Measurements from ENCODE around the gene PDE4A. TPM values are rescaled to one million over a fixed set of nuclear protein-coding genes. Genes with fewer than 3 reads are reported as not detected.

PDE4A gene
- total RNA-seq (2014; rRNA removed; shearing (Covaris generic)) = 5.2 and 5.4 TPM in 2 replicates
- 5.2 and 5.4 TPM in 2 replicates for polyA plus RNA-seq (2016; fragmentation: Nextera tagmentation; extraction: Ambion mirVana)
- long read RNA-seq, partial matches to known transcripts = 6 of 6 reads
- long read RNA-seq, other reads (novel, unspliced or antisense) = 0 of 6 reads

- no peaks in the 10 kb centered on the region for H3K79me2 ChIP-seq (replicated peaks; ENCODE audit: insufficient read depth)
- H2AFZ ChIP-seq = peak within 1 kb of the TSS; percentile 93
- no peaks in the 10 kb centered on the region for H3K36me3 Mint-ChIP-seq (ENCODE audit: low read depth)
- H3K27ac ChIP-seq (ENCODE audit: low read depth) = no peak within 1 kb of the TSS
- peaks cover 5% of the 10 kb centered on the region; the same call in 1 of the 3 replicates for H3K9me3 Mint-ChIP-seq
- H3K27me3 ChIP-seq (ENCODE audit: insufficient read depth) = peaks cover 95% of the 10 kb centered on the region
- peak; percentile 10 for ATAC-seq
- no peaks in the 10 kb centered on the region for H3K9me2 ChIP-seq (ENCODE audit: insufficient read depth)
- TF ChIP-seq CTCF (conservative IDR thresholded peaks at IDR 0.05; ENCODE audit: low read depth in 2 of 2) (peak; percentile 58 to 69), EZH2phosphoT487 (IDR thresholded peaks at IDR 0.05; ENCODE audit: unreplicated experiment) (no peak)
- no peak within 1 kb of the TSS for H3K27ac Mint-ChIP-seq
- H3K4me2 ChIP-seq = peak within 1 kb of the TSS; percentile 99
- peak within 1 kb of the TSS; percentile 78 for H3K4me3 ChIP-seq
- peaks cover 24% of the 10 kb centered on the region for H3K4me1 Mint-ChIP-seq
- H3F3A ChIP-seq (replicated peaks; ENCODE audit: low read depth) = peaks cover 37% of the 10 kb centered on the region; the same call in 1 of the 2 replicates
- peaks cover 89% of the 10 kb centered on the region for H3K27me3 Mint-ChIP-seq (ENCODE audit: insufficient read depth, low read depth, poor library complexity)
- H3K4me1 ChIP-seq (ENCODE audit: insufficient read depth) = peaks cover 30% of the 10 kb centered on the region
- H3K36me3 ChIP-seq (ENCODE audit: insufficient read depth) = no peaks in the 10 kb centered on the region
- peak within 1 kb of the TSS; percentile 84 for H3K4me3 Mint-ChIP-seq
- DNase-seq (ENCODE audit: low spot score) = peak; percentile 69
- no peaks in the 10 kb centered on the region for H4K20me1 ChIP-seq (replicated peaks; ENCODE audit: insufficient read depth)
Measured at GRCh38 chr19:10420444-10421239, at the start of gene PDE4A. Gene PDE4A, plus strand, starts transcription at chr19:10420538. Its CDS starts 227 bp downstream, at chr19:10420765.

- no peak overlapping the region for H3K4me3 ChIP-seq
- no peak overlapping the region for H3K27ac ChIP-seq (ENCODE audit: low read depth)
- H3K36me3 ChIP-seq (ENCODE audit: insufficient read depth) = no peaks in the 10 kb centered on the region
- no peaks in the 10 kb centered on the region; the same call in 1 of the 2 replicates for H4K20me1 ChIP-seq (replicated peaks; ENCODE audit: insufficient read depth)
- H3F3A ChIP-seq (replicated peaks; ENCODE audit: low read depth) = no peaks in the 10 kb centered on the region
- no peaks in the 10 kb centered on the region for H3K9me2 ChIP-seq (ENCODE audit: insufficient read depth)
- H3K79me2 ChIP-seq (replicated peaks; ENCODE audit: insufficient read depth) = no peaks in the 10 kb centered on the region
- H3K27me3 ChIP-seq (ENCODE audit: insufficient read depth) = no peaks in the 10 kb centered on the region
- no peaks in the 10 kb centered on the region for H3K4me1 Mint-ChIP-seq
- no peak overlapping the region for H3K4me3 Mint-ChIP-seq
- no peak for DNase-seq (ENCODE audit: low spot score)
- H3K36me3 Mint-ChIP-seq (ENCODE audit: low read depth) = peaks cover 26% of the 10 kb centered on the region
- no peaks in the 10 kb centered on the region for H3K9me3 Mint-ChIP-seq
- no peak overlapping the region for H3K27ac Mint-ChIP-seq
- no peak overlapping the region for H2AFZ ChIP-seq
- no peaks in the 10 kb centered on the region for H3K4me1 ChIP-seq (ENCODE audit: insufficient read depth)
- H3K27me3 Mint-ChIP-seq (ENCODE audit: insufficient read depth, low read depth, poor library complexity) = peaks cover 7% of the 10 kb centered on the region
- ATAC-seq = no peak
- no peak overlapping the region for H3K4me2 ChIP-seq
- TF ChIP-seq JUNB (IDR thresholded peaks at IDR 0.05; ENCODE audit: unreplicated experiment) (no peak), POLR2AphosphoS5 (IDR thresholded peaks at IDR 0.05; ENCODE audit: low read depth) (no peak), EZH2phosphoT487 (IDR thresholded peaks at IDR 0.05; ENCODE audit: unreplicated experiment) (no peak), ETS1 (IDR thresholded peaks at IDR 0.05) (no peak), ZNF114 (CRISPR knock-in tag; IDR thresholded peaks at IDR 0.05) (no peak), NANOG (IDR thresholded peaks at IDR 0.05; ENCODE audit: borderline replicate concordance) (no peak), STAT1 (IDR thresholded peaks at IDR 0.05; ENCODE audit: unreplicated experiment) (no peak), REST (IDR thresholded peaks at IDR 0.05; ENCODE audit: unreplicated experiment) (no peak), EZH2 (IDR thresholded peaks at IDR 0.05; ENCODE audit: low read depth, unreplicated experiment) (no peak), CTCF (conservative IDR thresholded peaks at IDR 0.05; ENCODE audit: low read depth in 2 of 2) (no peak), CREB1 (CRISPR knock-in tag; IDR thresholded peaks at IDR 0.05; ENCODE audit: low read depth) (no peak), ZNF331 (CRISPR knock-in tag; IDR thresholded peaks at IDR 0.05; ENCODE audit: low read depth) (no peak)
Measured at GRCh38 chr19:10372690-10373089, 47.6 kb upstream of the PDE4A start.

All from GM23338 (cell line).